ENCODE measurements around the gene EPRS1.
"Not testable (repeated sequence)": the region's sequence is repeated elsewhere in the genome, so short reads cannot be mapped to it uniquely, and the experiment has no call there.

EPRS1 gene

GRCh38 chr1:220043646-220044045 is 2.7 kb downstream of the EPRS1 start:
- Histone ChIP-seq H3K36me3 (peaks cover 26 to 41% (median 38%) of the 10 kb centered on the region in 11 experiments), H3K9ac (no peak overlapping the region), H3K27me3 (no peaks in the 10 kb centered on the region), H3K9me3 (replicated peaks in 1 of 11) (no peaks in the 10 kb centered on the region), H4K20me1 (peaks cover 5 to 64% (median 31%) of the 10 kb centered on the region in 11 experiments; a peak in 17 of 22 replicates), H3K4me1 (peaks cover 24 to 31% (median 28%) of the 10 kb centered on the region in 10 experiments), H3K4me3 (no peak overlapping the region), H3K27ac (no peak overlapping the region), H3K4me2 (peak overlapping the region; percentile 18 to 100 (median 38); a peak in 17 of 22 replicates)
- TF ChIP-seq Cebpa-rat (IDR thresholded peaks at IDR 0.05), result no peak

GRCh38 chr1:220040028-220040596 is 6.2 kb downstream of the EPRS1 start:
- peaks cover 48 to 77% (median 57%) of the 10 kb centered on the region in 11 experiments for H3K36me3 ChIP-seq
- H3K4me3 ChIP-seq, result no peak overlapping the region
- no peak overlapping the region for H3K4me2 ChIP-seq
- H3K4me1 ChIP-seq, result peaks cover 14 to 25% (median 18%) of the 10 kb centered on the region in 10 experiments
- H4K20me1 ChIP-seq, result peaks cover 20 to 99% (median 58%) of the 10 kb centered on the region in 11 experiments; a peak in 18 of 22 replicates
- no peak overlapping the region for H3K9ac ChIP-seq
- H3K27me3 ChIP-seq, result no peaks in the 10 kb centered on the region
- no peaks in the 10 kb centered on the region for H3K9me3 ChIP-seq (replicated peaks in 1 of 11)
- no peak for TF ChIP-seq Cebpa-rat (IDR thresholded peaks at IDR 0.05)
- H3K27ac ChIP-seq, result no peak overlapping the region

GRCh38 chr1:220038640-220039039 is 7.7 kb downstream of the EPRS1 start:
- Histone ChIP-seq H4K20me1 (peaks cover 24 to 99% (median 67%) of the 10 kb centered on the region in 11 experiments; a peak in 18 of 22 replicates), H3K27ac (no peak overlapping the region), H3K4me2 (no peak overlapping the region), H3K9me3 (replicated peaks in 1 of 11) (no peaks in the 10 kb centered on the region), H3K4me3 (no peak overlapping the region), H3K27me3 (no peaks in the 10 kb centered on the region), H3K4me1 (peaks cover 1 to 14% (median 4%) of the 10 kb centered on the region in 10 experiments; a peak in 16 of 20 replicates), H3K36me3 (peaks cover 62 to 92% (median 72%) of the 10 kb centered on the region in 11 experiments), H3K9ac (no peak overlapping the region)
- TF ChIP-seq Cebpa-rat (IDR thresholded peaks at IDR 0.05), result no peak

GRCh38 chr1:220037810-220038209 is 8.5 kb downstream of the EPRS1 start:
- Histone ChIP-seq H3K36me3 (peaks cover 70 to 100% (median 81%) of the 10 kb centered on the region in 11 experiments), H3K4me1 (peaks cover 0 to 17% (median 0%) of the 10 kb centered on the region in 10 experiments; a peak in 4 of 20 replicates), H4K20me1 (peaks cover 20 to 100% (median 64%) of the 10 kb centered on the region in 11 experiments; a peak in 18 of 22 replicates)
- not testable (repeated sequence) for H3K27ac ChIP-seq; H3K4me2 ChIP-seq; H3K4me3 ChIP-seq; H3K9me3 ChIP-seq (replicated peaks in 1 of 11); H3K9ac ChIP-seq; H3K27me3 ChIP-seq

- Histone ChIP-seq H3K4me3 (no peak overlapping the region), H3K9ac (no peak overlapping the region), H3K27me3 (no peaks in the 10 kb centered on the region), H3K4me2 (no peak overlapping the region), H3K4me1 (peaks cover 0 to 19% (median 0%) of the 10 kb centered on the region in 10 experiments; a peak in 4 of 20 replicates), H3K36me3 (peaks cover 70 to 100% (median 90%) of the 10 kb centered on the region in 11 experiments), H4K20me1 (peaks cover 0 to 72% (median 35%) of the 10 kb centered on the region in 11 experiments; a peak in 16 of 22 replicates), H3K9me3 (replicated peaks in 1 of 11) (no peaks in the 10 kb centered on the region), H3K27ac (no peak overlapping the region)
- TF ChIP-seq Cebpa-rat (IDR thresholded peaks at IDR 0.05), result no peak
Observed at GRCh38 chr1:220032911-220033310, 13.4 kb downstream of the EPRS1 start.

GRCh38 chr1:220031287-220031686 is 15.0 kb downstream of the EPRS1 start:
- H3K4me1 ChIP-seq, result peaks cover 0 to 13% (median 0%) of the 10 kb centered on the region in 10 experiments; a peak in 4 of 20 replicates
- no peak overlapping the region for H3K27ac ChIP-seq
- no peak overlapping the region for H3K4me2 ChIP-seq
- H3K9ac ChIP-seq, result 0 out of 22 replicates have a peak overlapping the region, but pooled peaks of 1 of the 11 experiments have one; percentile 29
- no peaks in the 10 kb centered on the region for H3K27me3 ChIP-seq
- no peak for TF ChIP-seq Cebpa-rat (IDR thresholded peaks at IDR 0.05)
- peaks cover 77 to 100% (median 91%) of the 10 kb centered on the region in 11 experiments for H3K36me3 ChIP-seq
- H3K9me3 ChIP-seq (replicated peaks in 1 of 11), result no peaks in the 10 kb centered on the region
- H3K4me3 ChIP-seq, result no peak overlapping the region
- H4K20me1 ChIP-seq, result peaks cover 0 to 56% (median 21%) of the 10 kb centered on the region in 11 experiments; a peak in 16 of 22 replicates

GRCh38 chr1:220028346-220028895 is 17.9 kb downstream of the EPRS1 start:
- peaks cover 0 to 30% (median 0%) of the 10 kb centered on the region in 11 experiments; a peak in 3 of 22 replicates for H4K20me1 ChIP-seq
- H3K9ac ChIP-seq, result no peak overlapping the region
- no peaks in the 10 kb centered on the region for H3K9me3 ChIP-seq (replicated peaks in 1 of 11)
- H3K4me1 ChIP-seq, result peaks cover 0 to 8% (median 0%) of the 10 kb centered on the region in 10 experiments; a peak in 4 of 20 replicates
- H3K36me3 ChIP-seq, result peaks cover 72 to 100% (median 91%) of the 10 kb centered on the region in 11 experiments
- H3K27ac ChIP-seq, result no peak overlapping the region
- H3K27me3 ChIP-seq, result no peaks in the 10 kb centered on the region
- H3K4me3 ChIP-seq, result no peak overlapping the region
- no peak for TF ChIP-seq Cebpa-rat (IDR thresholded peaks at IDR 0.05)
- H3K4me2 ChIP-seq, result no peak overlapping the region

- Histone ChIP-seq H3K27ac (no peak overlapping the region), H3K9me3 (replicated peaks in 1 of 11) (no peaks in the 10 kb centered on the region), H3K4me1 (no peaks in the 10 kb centered on the region), H3K36me3 (peaks cover 92 to 100% (median 97%) of the 10 kb centered on the region in 11 experiments), H3K27me3 (no peaks in the 10 kb centered on the region), H3K4me3 (no peak overlapping the region), H3K4me2 (no peak overlapping the region), H4K20me1 (peaks cover 0 to 15% (median 0%) of the 10 kb centered on the region in 11 experiments; a peak in 6 of 22 replicates), H3K9ac (no peak overlapping the region)
- TF ChIP-seq Cebpa-rat (IDR thresholded peaks at IDR 0.05), result no peak
Observed at GRCh38 chr1:220019071-220019470, 27.2 kb downstream of the EPRS1 start.

- TF ChIP-seq Cebpa-rat (IDR thresholded peaks at IDR 0.05), result no peak
- H3K4me2 ChIP-seq, result no peak overlapping the region
- H3K27me3 ChIP-seq, result no peaks in the 10 kb centered on the region
- no peak overlapping the region for H3K27ac ChIP-seq
- H3K4me1 ChIP-seq, result peaks cover 0 to 10% (median 5%) of the 10 kb centered on the region in 10 experiments; a peak in 9 of 20 replicates
- H3K9me3 ChIP-seq (replicated peaks in 1 of 11), result no peaks in the 10 kb centered on the region
- H4K20me1 ChIP-seq, result peaks cover 0 to 14% (median 0%) of the 10 kb centered on the region in 11 experiments; a peak in 4 of 22 replicates
- H3K9ac ChIP-seq, result no peak overlapping the region
- H3K36me3 ChIP-seq, result peaks cover 81 to 100% (median 96%) of the 10 kb centered on the region in 11 experiments
- no peak overlapping the region for H3K4me3 ChIP-seq
Observed at GRCh38 chr1:220013497-220013896, 32.8 kb downstream of the EPRS1 start.

Data from BLaER1 treated with 17β-estradiol and CSF1 and Interleukin-3, amounts not matched to agents 10 nM and 100 nM (cell line).